Activated T-cell treated with anti-CD3 and anti-CD28 coated beads, Interleukin-2, amount 50 U/mL, for 4 hours (primary cell): ENCODE measurements around the gene SPATA3. TPM values are rescaled to one million over a fixed set of nuclear protein-coding genes. Genes with fewer than 3 reads are reported as not detected.
"Not testable (repeated sequence)": the region's sequence is repeated elsewhere in the genome, so short reads cannot be mapped to it uniquely, and the experiment has no call there.

Experiments used
- ATAC-seq, 2 donors: fragments of 200-7000 bp; cut with Tn5 transposase; one replicate each; pipeline ENCODE4 v1.10.0; 2021
- DNase-seq: peaks from one replicate; pipeline ENCODE4 v3.0.0-alpha.2; 2020
- H3K27me3 Mint-ChIP-seq: one replicate; pipeline ENCODE4 v1.8.0; 2021; ENCODE audit warnings: low read depth, mixed read lengths
- H3K36me3 Mint-ChIP-seq: one replicate; pipeline ENCODE4 v1.8.0; 2022; ENCODE audit warnings: mixed read lengths; ENCODE audit not compliant: insufficient read depth
- H3K4me1 Mint-ChIP-seq: one replicate; pipeline ENCODE4 v1.8.0; 2021; ENCODE audit warnings: low read depth, mixed read lengths
- H3K4me3 Mint-ChIP-seq: one replicate; pipeline ENCODE4 v1.8.0; 2021; ENCODE audit warnings: mild to moderate bottlenecking, moderate library complexity, mixed read lengths
- H3K9me3 Mint-ChIP-seq: one replicate; pipeline ENCODE4 v1.8.0; 2021; ENCODE audit warnings: mixed read lengths
- total RNA-seq, 3 donors: library from RNA; stranded (reverse); gene quantifications; one replicate each; pipeline ENCODE4 v1.2.1, GENCODE V29; 2021

Gene SPATA3
- total RNA-seq, 3 donors from 2014 or later, result not detected

- DNase-seq, result no peak
- Mint-ChIP-seq H3K36me3 (no peaks in the 10 kb centered on the region), H3K4me1 (peaks cover 25% of the 10 kb centered on the region), H3K4me3 (peak overlapping the region; percentile 87), H3K27me3 (peaks cover 37% of the 10 kb centered on the region), H3K9me3 (no peaks in the 10 kb centered on the region)
- ATAC-seq, result no peak
Measured at GRCh38 chr2:230957756-230958391, 38.0 kb upstream of the SPATA3 start.

- DNase-seq (no peak), ATAC-seq (no peak)
- H3K4me1 Mint-ChIP-seq, result peaks cover 25% of the 10 kb centered on the region
- peak overlapping the region; percentile 16 for H3K4me3 Mint-ChIP-seq
- no peaks in the 10 kb centered on the region for H3K9me3 Mint-ChIP-seq
- no peaks in the 10 kb centered on the region for H3K36me3 Mint-ChIP-seq
- peaks cover 34% of the 10 kb centered on the region for H3K27me3 Mint-ChIP-seq
Measured at GRCh38 chr2:230958820-230959756, 36.8 kb upstream of the SPATA3 start.

- H3K4me3 Mint-ChIP-seq, result no peak overlapping the region
- no peaks in the 10 kb centered on the region for H3K36me3 Mint-ChIP-seq
- DNase-seq (no peak), ATAC-seq (no peak)
- H3K9me3 Mint-ChIP-seq, result no peaks in the 10 kb centered on the region
- H3K27me3 Mint-ChIP-seq, result peaks cover 33% of the 10 kb centered on the region
- peaks cover 24% of the 10 kb centered on the region for H3K4me1 Mint-ChIP-seq
Measured at GRCh38 chr2:230960026-230960425, 35.9 kb upstream of the SPATA3 start.

- Mint-ChIP-seq H3K9me3 (no peaks in the 10 kb centered on the region), H3K4me1 (peaks cover 18% of the 10 kb centered on the region), H3K27me3 (peaks cover 29% of the 10 kb centered on the region), H3K36me3 (no peaks in the 10 kb centered on the region), H3K4me3 (no peak overlapping the region)
- DNase-seq (no peak), ATAC-seq (no peak)
Measured at GRCh38 chr2:230961091-230961491, 34.8 kb upstream of the SPATA3 start.

- no peak for ATAC-seq
- no peak for DNase-seq
- no peaks in the 10 kb centered on the region for H3K9me3 Mint-ChIP-seq
- peaks cover 12% of the 10 kb centered on the region for H3K27me3 Mint-ChIP-seq
- no peaks in the 10 kb centered on the region for H3K36me3 Mint-ChIP-seq
- H3K4me3 Mint-ChIP-seq, result no peak overlapping the region
- peaks cover 1% of the 10 kb centered on the region for H3K4me1 Mint-ChIP-seq
Measured at GRCh38 chr2:230964136-230964730, 31.7 kb upstream of the SPATA3 start.

- H3K4me1 Mint-ChIP-seq, result peaks cover 6% of the 10 kb centered on the region
- H3K4me3 Mint-ChIP-seq, result no peak overlapping the region
- no peak for DNase-seq
- H3K36me3 Mint-ChIP-seq, result no peaks in the 10 kb centered on the region
- ATAC-seq, result no peak
- peaks cover 2% of the 10 kb centered on the region for H3K27me3 Mint-ChIP-seq
- no peaks in the 10 kb centered on the region for H3K9me3 Mint-ChIP-seq
Measured at GRCh38 chr2:230967113-230967512, 28.8 kb upstream of the SPATA3 start.

- DNase-seq, H3K4me3 Mint-ChIP-seq, H3K36me3 Mint-ChIP-seq, H3K9me3 Mint-ChIP-seq, H3K27me3 Mint-ChIP-seq, ATAC-seq: not testable (repeated sequence)
- peaks cover 10% of the 10 kb centered on the region for H3K4me1 Mint-ChIP-seq
Measured at GRCh38 chr2:230968314-230968713, 27.6 kb upstream of the SPATA3 start.

- no peaks in the 10 kb centered on the region for H3K36me3 Mint-ChIP-seq
- no peaks in the 10 kb centered on the region for H3K9me3 Mint-ChIP-seq
- peaks cover 2% of the 10 kb centered on the region for H3K27me3 Mint-ChIP-seq
- DNase-seq, result no peak
- ATAC-seq, result no peak
- H3K4me3 Mint-ChIP-seq, result no peak overlapping the region
- peaks cover 17% of the 10 kb centered on the region for H3K4me1 Mint-ChIP-seq
Measured at GRCh38 chr2:230968921-230969658, 26.8 kb upstream of the SPATA3 start.

- Mint-ChIP-seq H3K9me3 (peaks cover 2% of the 10 kb centered on the region), H3K4me1 (peaks cover 22% of the 10 kb centered on the region), H3K27me3 (peaks cover 3% of the 10 kb centered on the region), H3K4me3 (peak overlapping the region; percentile 12), H3K36me3 (peaks cover 1% of the 10 kb centered on the region)
- DNase-seq (no peak), ATAC-seq (no peak)
Measured at GRCh38 chr2:230969659-230970015, 26.3 kb upstream of the SPATA3 start.

GRCh38 chr2:230972046-230972445, 23.9 kb upstream of the SPATA3 start:
- Mint-ChIP-seq H3K36me3 (peaks cover 2% of the 10 kb centered on the region), H3K4me3 (no peak overlapping the region), H3K9me3 (peaks cover 3% of the 10 kb centered on the region), H3K4me1 (peaks cover 37% of the 10 kb centered on the region), H3K27me3 (peaks cover 8% of the 10 kb centered on the region)
- ATAC-seq, result no peak
- no peak for DNase-seq

GRCh38 chr2:230974096-230974913, 21.6 kb upstream of the SPATA3 start:
- H3K9me3 Mint-ChIP-seq, result peaks cover 3% of the 10 kb centered on the region
- H3K36me3 Mint-ChIP-seq, result peaks cover 2% of the 10 kb centered on the region
- H3K4me3 Mint-ChIP-seq, result peak overlapping the region; percentile 69
- H3K4me1 Mint-ChIP-seq, result peaks cover 46% of the 10 kb centered on the region
- peak; percentile 64 for DNase-seq
- peaks cover 6% of the 10 kb centered on the region for H3K27me3 Mint-ChIP-seq
- ATAC-seq, result peak; percentile 92 to 93

- no peak overlapping the region for H3K4me3 Mint-ChIP-seq
- peaks cover 51% of the 10 kb centered on the region for H3K4me1 Mint-ChIP-seq
- peaks cover 3% of the 10 kb centered on the region for H3K9me3 Mint-ChIP-seq
- DNase-seq (no peak), ATAC-seq (no peak)
- H3K27me3 Mint-ChIP-seq, result peaks cover 6% of the 10 kb centered on the region
- H3K36me3 Mint-ChIP-seq, result peaks cover 2% of the 10 kb centered on the region
Measured at GRCh38 chr2:230975927-230976326, 20.0 kb upstream of the SPATA3 start.

- Mint-ChIP-seq H3K4me1 (peaks cover 58% of the 10 kb centered on the region), H3K4me3 (no peak overlapping the region)
Measured at GRCh38 chr2:230976671-230977171, 19.2 kb upstream of the SPATA3 start.

More at GRCh38 chr2:230976671-230977171, 19.2 kb upstream of the SPATA3 start:
- H3K9me3 Mint-ChIP-seq, result peaks cover 3% of the 10 kb centered on the region
- no peak for ATAC-seq
- H3K27me3 Mint-ChIP-seq, result peaks cover 6% of the 10 kb centered on the region
- H3K36me3 Mint-ChIP-seq, result peaks cover 2% of the 10 kb centered on the region
- no peak for DNase-seq
